Measurements from ENCODE around the gene LGALS3.

LGALS3 gene

DNA sequence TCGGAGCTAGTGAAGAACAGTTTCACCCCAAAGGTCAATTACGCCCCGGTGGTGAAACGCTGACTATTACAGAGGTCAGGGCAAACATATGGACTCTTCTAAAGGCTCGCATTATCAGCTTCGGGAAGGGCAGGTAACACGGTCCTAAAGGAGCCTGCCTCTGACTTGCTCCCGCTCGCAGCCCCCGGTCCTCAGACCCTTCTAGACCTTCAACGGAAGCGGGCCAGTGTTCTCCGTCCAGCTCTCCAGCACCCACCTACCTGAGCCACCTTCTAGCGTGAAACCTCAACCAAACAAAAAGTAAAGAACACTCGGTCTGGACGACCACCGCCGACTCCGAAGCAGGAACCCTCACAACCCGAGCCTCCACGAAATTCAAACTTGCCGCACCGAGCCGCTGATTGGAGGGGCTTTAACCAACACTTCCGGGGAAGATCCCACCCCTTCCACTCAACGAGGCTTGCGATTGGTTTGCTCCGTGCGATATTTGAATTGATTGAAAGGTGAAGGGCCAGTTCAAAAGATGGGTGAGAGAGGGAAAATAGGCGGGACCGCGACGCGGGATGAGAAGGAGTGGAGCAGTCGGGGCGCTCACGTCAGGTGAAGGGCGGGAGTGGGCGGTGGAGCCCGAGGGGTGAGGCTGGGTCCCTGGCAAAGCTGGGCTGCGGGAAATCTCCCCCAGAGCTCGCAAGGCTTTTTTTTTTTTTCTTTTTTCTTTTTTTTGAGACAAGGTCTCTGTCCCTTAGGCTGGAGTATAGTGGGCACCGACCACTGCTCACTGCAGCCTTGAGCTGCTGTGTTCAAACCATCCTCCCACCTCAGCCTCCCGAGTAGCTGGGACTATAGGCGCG, 62.4 kb downstream of the LGALS3 start, which contains the start of gene DLGAP5:
Gene DLGAP5, minus strand, starts transcription at position 383 of the 851 bp plus-strand sequence. CDS start 2,406 bp downstream, outside the sequence.
- DNase-seq = peak; percentile 90 to 93

DNA sequence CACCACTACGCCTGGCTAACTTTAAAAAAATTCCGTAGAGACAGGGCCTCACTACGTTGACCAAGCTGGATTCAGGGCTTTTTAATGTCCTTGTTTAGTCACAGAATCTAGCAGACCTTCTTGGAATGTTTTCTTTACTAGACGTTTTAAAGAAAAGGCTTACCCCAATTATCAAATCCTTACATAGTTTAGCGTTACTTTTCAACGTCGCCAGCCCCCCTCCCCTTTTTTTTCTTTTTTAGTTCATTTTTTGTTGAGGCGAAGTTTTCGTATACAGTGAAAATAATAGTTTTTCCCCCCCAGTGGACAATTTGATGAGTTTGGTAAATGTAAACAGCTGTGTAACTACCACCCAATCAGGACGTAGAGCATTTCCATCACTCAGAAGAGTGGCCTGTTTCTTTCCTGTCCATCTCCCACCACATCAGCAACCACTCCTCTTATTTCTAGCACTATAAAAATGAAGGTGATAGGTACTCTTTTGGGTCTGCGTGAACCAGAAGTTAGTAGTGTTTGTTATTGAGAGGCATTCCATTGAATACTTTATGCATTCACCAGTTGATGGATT, 63.1 kb downstream of the LGALS3 start:
- no peak for DNase-seq

DNA sequence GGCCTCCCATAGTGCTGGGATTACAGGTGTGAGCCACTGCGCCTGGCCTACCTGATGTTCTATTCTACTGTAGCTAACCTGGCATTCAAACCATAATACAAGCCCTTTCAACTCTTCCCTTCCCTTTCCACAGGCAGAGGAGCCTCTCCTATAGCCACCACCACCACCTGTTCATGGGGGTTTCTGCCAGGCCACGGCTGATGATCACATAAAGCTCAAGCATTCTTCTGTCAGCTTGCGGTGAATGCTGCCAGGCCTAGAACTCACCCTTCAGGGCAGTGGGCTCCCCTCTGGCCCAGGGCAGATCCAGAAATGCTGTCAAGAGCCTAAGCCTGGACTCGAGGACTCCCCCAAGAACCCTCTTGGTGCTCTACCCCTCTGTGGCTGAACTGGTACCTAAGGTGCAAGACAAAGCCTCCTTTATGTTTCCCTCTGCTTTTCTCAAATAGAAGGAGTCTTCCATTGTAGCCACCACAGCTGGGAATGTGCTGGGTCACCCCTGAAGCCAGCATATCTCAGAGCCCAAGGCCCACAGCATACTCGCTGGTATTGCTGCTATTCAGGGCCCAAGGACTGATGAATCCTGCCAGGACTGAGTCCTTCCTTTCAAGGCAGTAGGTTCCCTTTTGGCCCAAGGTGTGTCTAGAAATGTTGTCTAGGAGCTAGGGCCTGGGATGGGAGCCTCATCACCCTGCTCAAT, 65.8 kb downstream of the LGALS3 start:
- DNase-seq = no peak

Data from CD4-positive, alpha-beta T cell treated with Interleukin-1 beta for 1 hour (primary cell).